Measurements from ENCODE around the gene NRXN3.

The NRXN3 gene

DNA sequence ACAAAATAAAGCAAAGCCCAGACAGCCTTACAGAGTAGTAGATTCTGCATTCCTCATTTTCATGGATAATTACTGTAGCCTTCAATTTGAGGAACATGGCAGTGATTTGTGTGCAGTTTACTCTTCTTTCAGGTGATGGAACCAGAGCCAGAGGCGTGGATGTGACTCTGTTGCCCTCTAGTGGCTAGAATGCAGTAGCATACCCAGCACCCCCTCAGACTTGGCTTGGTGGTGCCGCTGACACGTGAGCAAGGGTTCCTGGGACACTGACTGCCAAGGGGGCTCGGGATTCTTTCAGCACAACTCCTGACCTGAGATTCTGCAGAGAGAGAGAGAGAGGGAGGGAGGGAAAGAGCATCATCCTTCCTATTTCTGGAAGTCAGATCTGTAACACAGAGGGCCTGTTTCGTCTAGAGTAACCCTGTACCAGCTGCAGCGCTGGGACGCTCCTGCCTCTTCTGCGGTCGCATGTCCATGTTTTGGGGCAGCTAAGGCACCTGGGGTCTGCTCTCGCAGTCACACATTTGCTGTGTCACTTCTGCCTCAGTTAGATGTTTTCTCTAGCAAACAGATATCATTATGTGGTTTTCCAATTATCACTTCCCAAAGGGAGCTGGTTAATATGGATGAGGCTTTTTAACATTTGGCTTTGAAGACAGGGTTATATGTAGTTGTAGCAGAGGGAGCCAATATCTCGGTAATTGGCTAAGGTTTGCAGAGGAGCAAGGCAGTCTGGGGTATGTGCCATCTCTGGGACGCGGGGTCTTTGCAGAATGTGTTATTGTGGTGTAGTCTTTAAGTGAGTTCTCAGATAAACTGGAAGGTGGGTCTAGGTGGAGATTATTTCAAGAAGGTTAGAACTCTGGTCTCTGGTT lies 428.1 kb downstream of the NRXN3 start:
- peak; percentile 98 for TF ChIP-seq CTCF (IDR thresholded peaks at IDR 0.05; ENCODE audit: borderline replicate concordance, insufficient read depth, low read depth, low read length)
- H3K4me3 ChIP-seq (ENCODE audit: low read depth, low read length) = no peak overlapping the region

DNA sequence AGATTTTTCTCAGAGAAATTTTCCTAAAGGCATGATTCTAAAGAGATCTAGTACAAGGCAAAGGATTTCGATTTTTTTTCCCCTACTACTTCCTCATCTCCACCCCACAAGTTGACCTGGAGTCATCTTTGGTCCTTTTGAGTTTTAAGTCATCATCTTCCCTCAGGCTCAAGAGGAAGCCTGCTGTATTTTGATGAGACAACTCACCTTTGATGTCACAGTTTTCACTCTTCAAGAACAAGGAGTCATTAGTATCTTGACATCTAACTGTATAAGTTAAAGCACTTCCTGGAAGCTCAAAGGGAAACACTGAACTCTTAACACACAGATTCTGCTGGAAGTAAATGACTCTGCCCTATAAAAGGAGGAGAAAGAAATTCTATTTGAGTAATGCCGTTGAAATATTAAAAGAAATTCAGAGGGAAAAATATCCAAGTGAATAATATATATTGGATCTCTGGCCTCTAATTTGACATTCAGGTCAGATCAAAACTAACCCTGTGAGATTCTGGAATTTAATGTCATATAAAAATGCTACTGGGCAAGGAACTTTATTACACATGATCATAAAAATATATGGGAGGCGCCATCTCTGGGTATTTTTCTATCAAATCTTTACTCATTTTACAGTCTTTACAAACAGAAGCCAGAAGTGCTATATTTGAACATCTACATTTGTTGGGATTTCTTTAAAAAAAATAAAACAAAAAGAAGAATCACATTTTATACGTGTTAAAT lies 435.0 kb downstream of the NRXN3 start:
- no peak overlapping the region for H3K4me3 ChIP-seq (ENCODE audit: low read depth, low read length)
- no peak for TF ChIP-seq CTCF (IDR thresholded peaks at IDR 0.05; ENCODE audit: borderline replicate concordance, insufficient read depth, low read depth, low read length)

GRCh38 chr14:78605897-78606500 lies 435.8 kb downstream of the NRXN3 start:
- H3K4me3 ChIP-seq (ENCODE audit: low read depth, low read length) = no peak overlapping the region
- TF ChIP-seq CTCF (IDR thresholded peaks at IDR 0.05; ENCODE audit: borderline replicate concordance, insufficient read depth, low read depth, low read length) = no peak

- no peak overlapping the region for H3K4me3 ChIP-seq (ENCODE audit: low read depth, low read length)
- TF ChIP-seq CTCF (IDR thresholded peaks at IDR 0.05; ENCODE audit: borderline replicate concordance, insufficient read depth, low read depth, low read length) = no peak
These were observed 439.0 kb downstream of the NRXN3 start for GRCh38 chr14:78608998-78609787.

GRCh38 chr14:78610994-78611393 lies 440.8 kb downstream of the NRXN3 start:
- TF ChIP-seq CTCF (IDR thresholded peaks at IDR 0.05; ENCODE audit: borderline replicate concordance, insufficient read depth, low read depth, low read length) = no peak
- H3K4me3 ChIP-seq (ENCODE audit: low read depth, low read length) = no peak overlapping the region

GRCh38 chr14:78611796-78612571 lies 441.8 kb downstream of the NRXN3 start:
- no peak overlapping the region for H3K4me3 ChIP-seq (ENCODE audit: low read depth, low read length)
- TF ChIP-seq CTCF (IDR thresholded peaks at IDR 0.05; ENCODE audit: borderline replicate concordance, insufficient read depth, low read depth, low read length) = no peak
